ENCODE results near the gene ABCG8.

Gene ABCG8

GRCh38 chr2:43838560-43839267 lies at the start of gene ABCG8, which contains the start of gene ABCG5:
Gene ABCG8, plus strand, starts transcription at chr2:43838971. Its CDS starts 83 bp downstream, at chr2:43839054.
Gene ABCG5, minus strand, starts transcription at chr2:43838839. Its CDS starts 160 bp downstream, at chr2:43838679.
- no peak for DNase-seq

GRCh38 chr2:43790147-43790546 lies 48.6 kb upstream of the ABCG8 start:
- no peak for DNase-seq

DNA sequence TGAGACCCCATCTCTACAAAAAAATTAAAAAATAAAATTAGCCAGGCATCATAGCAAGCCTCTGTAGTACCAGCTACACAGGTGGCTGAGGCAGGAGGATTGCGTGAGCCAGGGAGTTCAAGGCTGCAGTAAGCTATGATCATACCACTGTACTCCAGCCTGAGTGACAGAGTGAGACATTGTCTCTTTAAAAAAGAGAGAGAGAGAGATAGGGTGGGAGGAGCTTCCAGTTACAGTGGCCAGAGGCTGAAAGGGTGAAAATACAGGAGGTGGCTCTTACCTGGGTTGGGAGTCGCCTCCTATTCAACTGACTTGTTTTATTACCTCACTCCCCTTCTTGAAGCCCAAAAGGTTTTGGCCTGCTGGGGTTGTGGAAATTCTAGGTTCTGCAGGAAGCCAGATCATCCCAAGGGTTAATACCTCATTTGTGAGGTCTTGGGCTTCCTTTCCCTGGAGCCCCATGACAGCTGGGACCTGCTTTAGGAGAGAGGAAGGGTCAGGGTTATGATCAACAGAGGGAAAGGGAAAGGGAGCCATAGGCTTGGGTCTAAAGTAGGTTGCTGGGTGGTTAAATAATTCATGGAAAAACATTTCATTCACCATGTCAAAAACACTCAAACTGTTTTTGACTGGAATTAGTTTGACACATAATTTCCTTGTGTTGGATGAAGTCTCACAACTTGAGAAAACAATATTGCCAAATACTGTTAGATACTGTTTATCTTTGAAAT lies 47.6 kb upstream of the ABCG8 start:
- no peak for DNase-seq

GRCh38 chr2:43792653-43793052 lies 46.1 kb upstream of the ABCG8 start:
- no peak for DNase-seq

GRCh38 chr2:43794956-43795355 lies 43.8 kb upstream of the ABCG8 start:
- DNase-seq = no peak

DNA sequence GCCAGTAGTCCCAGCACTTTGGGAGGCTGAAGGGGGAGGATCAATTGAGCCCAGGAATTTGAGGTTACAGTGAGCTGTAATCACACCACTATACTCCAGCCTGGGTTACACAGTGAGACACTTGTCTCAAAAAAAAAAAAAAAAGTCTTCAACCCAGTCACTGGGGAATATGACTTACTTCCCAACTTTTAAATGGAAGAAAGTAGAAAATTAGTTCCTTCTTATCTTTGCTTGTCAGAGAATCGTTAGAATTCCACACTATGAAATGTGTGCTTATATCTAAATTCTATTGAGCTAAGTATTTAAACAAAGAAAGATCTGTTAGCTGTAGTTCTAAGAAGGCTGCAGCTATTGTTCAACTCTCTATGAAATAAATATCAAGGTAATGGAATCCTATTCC lies 42.6 kb upstream of the ABCG8 start:
- no peak for DNase-seq

GRCh38 chr2:43798300-43798699 lies 40.5 kb upstream of the ABCG8 start:
- DNase-seq = no peak

DNA sequence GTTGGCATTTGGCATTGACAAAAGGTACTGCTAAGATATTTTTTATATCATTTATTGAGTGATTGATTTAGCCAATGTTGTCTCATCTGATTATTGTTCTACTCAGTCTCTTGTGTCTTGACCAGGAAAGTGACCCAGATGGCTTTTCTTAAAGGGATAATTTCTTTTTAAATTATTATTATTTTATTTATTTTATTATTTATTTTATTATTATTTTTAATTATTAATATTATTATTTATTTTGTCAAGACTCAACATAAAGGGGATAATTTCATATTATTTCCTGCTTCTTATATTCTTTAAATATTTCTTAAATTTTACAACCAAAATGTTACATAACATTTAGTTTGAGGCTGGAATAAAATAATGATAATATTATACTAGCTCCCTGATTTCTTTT lies 37.9 kb upstream of the ABCG8 start:
- DNase-seq = no peak

- DNase-seq = no peak
These were observed 36.6 kb upstream of the ABCG8 start for GRCh38 chr2:43802135-43802534.

DNA sequence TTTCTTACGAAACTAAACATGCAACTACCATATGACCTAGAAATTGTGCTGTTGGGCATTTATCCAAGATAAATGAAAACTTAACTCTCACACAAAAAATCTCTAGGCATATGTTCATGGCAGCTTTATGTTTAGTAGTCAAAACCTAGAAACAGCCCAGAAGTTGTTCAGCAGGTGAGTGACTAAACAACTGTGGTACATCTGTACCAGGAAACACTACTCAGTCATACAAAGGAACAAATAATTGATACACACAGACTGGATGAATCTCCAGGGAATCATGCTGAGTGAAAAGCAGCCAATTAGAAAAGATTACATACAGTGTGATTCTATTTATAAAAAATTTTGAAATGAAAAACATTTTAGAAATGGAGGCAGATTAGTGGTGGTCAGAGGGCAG lies 35.7 kb upstream of the ABCG8 start:
- DNase-seq = no peak

- DNase-seq = no peak
These were observed 32.1 kb upstream of the ABCG8 start for GRCh38 chr2:43806719-43807031.

DNA sequence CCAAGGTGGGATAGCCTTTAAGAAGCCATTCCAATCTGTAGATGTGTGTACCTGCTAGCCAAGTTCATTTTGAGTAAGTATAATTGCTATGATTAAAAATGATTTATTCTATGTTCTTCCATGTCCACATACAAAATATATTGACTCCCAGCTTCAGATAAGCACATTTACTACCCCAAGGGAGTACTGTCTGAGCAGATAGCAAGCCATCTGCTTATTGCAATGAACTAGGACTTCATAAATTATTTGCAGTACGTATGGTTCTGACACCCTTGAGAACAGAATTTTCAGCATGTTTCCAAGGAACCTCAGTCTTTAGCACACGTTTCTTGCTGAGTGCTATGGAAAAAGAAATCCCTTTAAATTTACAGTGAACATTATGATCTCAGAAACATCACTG lies 28.3 kb upstream of the ABCG8 start:
- no peak for DNase-seq

GRCh38 chr2:43810888-43811287 lies 27.9 kb upstream of the ABCG8 start:
- no peak for DNase-seq

DNA sequence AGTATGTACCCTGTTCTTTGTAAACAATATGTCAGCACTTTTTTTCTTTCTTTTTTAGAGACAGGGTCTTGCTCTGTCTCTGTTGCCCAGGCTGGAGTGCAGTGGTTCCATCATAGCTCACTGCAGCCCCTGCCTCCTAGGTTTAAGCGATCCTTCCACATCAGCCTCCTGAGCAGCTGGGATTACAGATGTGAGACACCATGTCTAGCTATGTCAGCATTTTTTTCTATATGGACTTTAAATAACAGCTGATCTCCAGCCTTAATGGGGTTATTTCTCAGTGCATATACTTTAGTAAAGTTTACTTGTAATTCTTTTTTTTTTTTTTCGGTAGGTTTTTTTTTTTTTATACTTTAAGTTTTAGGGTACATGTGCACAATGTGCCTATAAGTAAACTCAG lies 26.8 kb upstream of the ABCG8 start:
- DNase-seq = no peak

DNA sequence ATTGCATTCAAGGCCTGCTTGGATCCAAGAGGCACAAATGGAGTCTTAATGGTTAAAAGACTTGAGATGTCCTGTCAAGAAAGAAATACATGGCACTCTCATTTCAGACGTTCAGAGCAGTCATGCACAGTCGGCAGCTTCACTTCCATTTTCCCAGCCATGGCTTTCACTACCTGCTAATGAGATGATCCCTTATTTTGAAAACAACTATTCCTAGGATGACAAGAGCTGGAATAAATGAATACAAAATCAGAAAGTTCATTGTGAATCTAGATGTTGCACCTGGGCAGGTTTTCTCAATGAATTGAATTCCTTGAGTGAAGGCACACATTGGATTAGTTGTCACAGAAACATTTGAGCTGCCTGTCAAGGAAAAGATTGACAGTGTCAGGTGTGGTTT lies 25.8 kb upstream of the ABCG8 start:
- DNase-seq = no peak

GRCh38 chr2:43814711-43815110 lies 24.1 kb upstream of the ABCG8 start:
- no peak for DNase-seq

DNA sequence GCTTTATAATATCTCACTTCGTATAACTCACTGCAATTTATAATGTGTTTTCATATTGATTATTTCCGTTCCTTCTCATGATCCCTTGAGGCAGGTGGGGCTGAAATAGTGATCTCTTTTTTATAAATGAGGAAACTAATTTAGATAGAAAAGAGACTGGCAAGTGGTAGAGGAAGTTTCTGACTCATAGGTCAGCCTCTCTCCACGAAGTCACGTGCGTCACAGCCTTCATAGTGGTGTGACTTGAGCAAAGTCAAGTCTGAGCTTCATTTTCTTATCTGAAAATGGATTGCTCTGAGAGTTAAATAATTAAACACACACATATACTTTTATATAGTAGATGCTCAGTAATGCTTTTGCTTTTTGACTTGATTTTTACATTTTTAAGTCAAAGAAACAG lies 20.0 kb upstream of the ABCG8 start:
- no peak for DNase-seq

DNA sequence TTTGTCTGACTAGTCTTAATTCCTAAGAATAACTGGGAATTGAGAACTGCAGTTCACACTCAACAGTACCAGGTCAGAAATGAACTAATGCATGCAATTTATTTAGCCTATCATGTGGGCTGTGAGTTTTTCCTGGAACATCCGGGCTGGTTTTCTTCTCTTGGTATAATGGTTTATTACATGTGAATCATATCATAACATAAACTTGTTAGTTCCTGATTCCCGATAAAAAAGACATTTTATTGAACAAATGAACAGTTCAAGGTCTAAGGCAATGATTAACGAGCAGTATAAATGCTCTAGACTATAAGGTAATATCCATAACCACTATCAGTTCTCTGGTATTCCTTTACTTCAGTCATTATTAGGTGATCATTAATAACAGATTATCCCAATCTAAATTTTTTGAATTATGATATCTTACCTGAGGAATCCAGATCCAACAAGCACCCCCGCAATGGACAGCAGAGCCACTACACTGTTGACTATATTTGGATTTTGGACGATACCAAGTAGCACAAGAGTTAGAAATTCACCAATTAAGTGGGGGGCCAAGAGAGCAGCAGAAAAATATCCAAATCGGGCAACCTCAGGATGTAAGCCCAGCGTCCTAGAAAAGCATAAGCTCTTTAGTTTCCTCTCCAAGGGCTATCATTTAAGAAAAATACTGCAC lies 19.1 kb upstream of the ABCG8 start:
- no peak for DNase-seq

DNA sequence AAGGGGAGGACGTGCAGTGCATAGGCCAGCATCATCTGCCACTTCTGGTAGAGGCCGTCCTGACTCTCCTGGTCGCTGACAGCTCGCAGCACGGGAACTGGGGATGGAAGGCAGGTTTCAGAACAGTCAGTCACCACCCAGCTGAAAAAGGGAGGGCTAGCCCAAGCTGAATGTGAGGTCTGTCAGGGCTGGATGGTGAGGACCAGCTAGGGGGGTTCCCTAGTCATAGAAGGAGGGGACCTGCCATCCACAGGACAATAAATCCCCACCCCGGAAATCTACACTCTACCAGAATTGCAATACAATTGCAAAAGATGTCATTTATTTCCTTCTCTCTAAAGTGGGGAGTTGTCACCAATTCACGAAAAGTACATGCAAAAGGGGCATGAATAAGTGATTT lies 15.9 kb upstream of the ABCG8 start:
- DNase-seq = no peak

GRCh38 chr2:43823751-43824150 lies 15.0 kb upstream of the ABCG8 start:
- no peak for DNase-seq

- no peak for DNase-seq
These were observed 14.3 kb upstream of the ABCG8 start for GRCh38 chr2:43824512-43824911.

DNA sequence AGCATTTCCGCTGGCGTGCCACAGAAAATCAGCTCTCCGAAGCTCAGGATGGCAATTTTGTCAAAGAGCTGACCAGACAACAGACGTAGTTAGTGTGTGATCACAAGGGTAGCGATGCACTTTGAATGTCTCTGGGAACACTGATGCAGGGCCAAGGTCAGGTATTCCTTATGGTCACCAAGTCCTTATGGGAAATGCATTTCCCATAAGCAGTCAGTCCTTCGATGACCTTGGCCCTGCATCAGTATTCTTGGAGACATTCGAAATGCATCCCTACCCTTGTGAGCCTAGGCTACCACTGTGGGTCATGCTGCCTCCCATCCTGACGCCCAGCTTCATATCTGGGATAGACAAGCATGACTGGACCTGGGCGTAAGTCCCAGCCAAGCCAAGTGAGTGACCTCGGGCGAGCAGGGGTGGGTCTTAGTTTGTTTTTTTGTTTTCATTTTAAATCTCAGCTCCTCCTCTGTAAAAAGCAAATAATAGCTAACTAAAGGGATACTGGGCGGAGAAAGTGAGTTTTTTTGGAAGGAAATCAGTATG lies 13.7 kb upstream of the ABCG8 start:
- no peak for DNase-seq

GRCh38 chr2:43825841-43826240 lies 12.9 kb upstream of the ABCG8 start:
- DNase-seq = no peak

Measured in NCI-H1092 (cell line).